Uterus (tissue), 4 donors: ENCODE results near the gene ROPN1B. TPM values are rescaled to one million over a fixed set of nuclear protein-coding genes. Genes with fewer than 3 reads are reported as not detected.
"Not testable (repeated sequence)": the region's sequence is repeated elsewhere in the genome, so short reads cannot be mapped to it uniquely, and the experiment has no call there.

Experiments
- DNase-seq, 2 donors: peaks; one replicate each; pipeline ENCODE4 v3.0.0-alpha.2; 2019 to 2020
- H3K27ac ChIP-seq, 2 donors: fragments of 200-600 bp; sonication (generic); 1 replicate in 1 of 2; 2 replicates in 1 of 2; pipeline ENCODE4 v1.5.1; 2016 to 2018
- H3K27me3 ChIP-seq, 2 donors: fragments of 200-600 bp; sonication (generic); one replicate each; pipeline ENCODE4 v1.5.1; 2018 to 2019; ENCODE audit warnings: control low read depth in 1 of 2
- H3K36me3 ChIP-seq, 2 donors: fragments of 200-600 bp; sonication (generic); one replicate each; pipeline ENCODE4 v1.5.1; 2019; ENCODE audit warnings: control low read depth in 1 of 2
- H3K4me1 ChIP-seq, 2 donors: fragments of 200-600 bp; sonication (generic); one replicate each; pipeline ENCODE4 v1.5.1; 2018 to 2019; ENCODE audit warnings: control low read depth in 1 of 2
- H3K4me3 ChIP-seq, 2 donors: fragments of 200-600 bp; sonication (generic); 1 replicate in 1 of 2; 2 replicates in 1 of 2; pipeline ENCODE4 v1.5.1; 2018 to 2019; ENCODE audit warnings: mild to moderate bottlenecking in 1 of 2
- H3K9me3 ChIP-seq, 2 donors: fragments of 200-600 bp; sonication (generic); one replicate each; pipeline ENCODE4 v1.5.1; 2019; ENCODE audit warnings: control low read depth in 1 of 2
- CTCF ChIP-seq, 4 experiments: fragments of 200-600 bp in 2 of 4; fragments of 450-650 bp in 2 of 4; sonication (generic) in 2 of 4; IDR thresholded peaks; one replicate each; pipeline ENCODE4 v1.5.1; 2016 to 2019; ENCODE audit warnings: antibody characterized with exemption in 4 of 4, mild to moderate bottlenecking in 2 of 4, moderate library complexity in 1 of 4
- intact Hi-C: fragments of 100-400 bp; cut with DNase I; formaldehyde crosslinking; loops from one replicate; pipeline ENCODE4 v1.15.1; 2023; ENCODE audit warnings: low total_unique reads
- total RNA-seq, 4 donors: library from RNA; depleted of rRNA in 3 of 4; stranded (reverse); fragments of >200 nt in 3 of 4; gene quantifications; one replicate each; pipeline versions ENCODE4 v1.1.0 to v1.2.4, GENCODE V29; 2014 to 2023
- donor health status: DM: yes; HTN: yes; CAD: no.

Gene ROPN1B
- total RNA-seq, 4 donors from 2014 or later, result 0.70 TPM; not detected in 3

GRCh38 chr3:125928771-125929545 is 40.0 kb upstream of the ROPN1B start:
- H3K36me3 ChIP-seq, H3K4me3 ChIP-seq, H3K4me1 ChIP-seq, intact Hi-C loops, H3K27ac ChIP-seq, H3K9me3 ChIP-seq, H3K27me3 ChIP-seq: not testable (repeated sequence)
- TF ChIP-seq CTCF (IDR thresholded peaks at IDR 0.05), result peak; percentile 41 to 65 (median 54)
- peak; percentile 44 to 54 for DNase-seq

GRCh38 chr3:125929765-125930164 is 39.2 kb upstream of the ROPN1B start:
- H3K27ac ChIP-seq, H3K36me3 ChIP-seq, H3K27me3 ChIP-seq, H3K4me1 ChIP-seq, DNase-seq, H3K9me3 ChIP-seq, intact Hi-C loops, H3K4me3 ChIP-seq: not testable (repeated sequence)

- H3K9me3 ChIP-seq, H3K27me3 ChIP-seq, H3K4me1 ChIP-seq, H3K27ac ChIP-seq, intact Hi-C loops, H3K36me3 ChIP-seq, H3K4me3 ChIP-seq, DNase-seq: not testable (repeated sequence)
These were observed 37.6 kb upstream of the ROPN1B start for GRCh38 chr3:125931355-125931880.

GRCh38 chr3:125933397-125934173 is 35.4 kb upstream of the ROPN1B start:
- not testable (repeated sequence) for DNase-seq, H3K9me3 ChIP-seq

GRCh38 chr3:125935252-125935874 is 33.6 kb upstream of the ROPN1B start:
- H3K27ac ChIP-seq, intact Hi-C loops, H3K4me3 ChIP-seq, H3K36me3 ChIP-seq, H3K9me3 ChIP-seq, H3K4me1 ChIP-seq, DNase-seq, H3K27me3 ChIP-seq: not testable (repeated sequence)

More at GRCh38 chr3:125933397-125934173, 35.4 kb upstream of the ROPN1B start:
- intact Hi-C loops, H3K36me3 ChIP-seq, H3K27ac ChIP-seq, H3K4me1 ChIP-seq, H3K27me3 ChIP-seq, H3K4me3 ChIP-seq: not testable (repeated sequence)

GRCh38 chr3:125936210-125936815 is 32.7 kb upstream of the ROPN1B start:
- H3K27me3 ChIP-seq, H3K9me3 ChIP-seq, H3K4me1 ChIP-seq, H3K36me3 ChIP-seq, DNase-seq, H3K27ac ChIP-seq, H3K4me3 ChIP-seq, intact Hi-C loops: not testable (repeated sequence)
- peak in 1 of 4 experiments; percentile 29 for TF ChIP-seq CTCF (IDR thresholded peaks at IDR 0.05)

GRCh38 chr3:125936891-125937290 is 32.1 kb upstream of the ROPN1B start:
- intact Hi-C loops, DNase-seq, H3K9me3 ChIP-seq, H3K4me1 ChIP-seq, H3K27me3 ChIP-seq, H3K36me3 ChIP-seq, H3K27ac ChIP-seq, H3K4me3 ChIP-seq: not testable (repeated sequence)

- H3K27me3 ChIP-seq, H3K36me3 ChIP-seq, intact Hi-C loops, H3K9me3 ChIP-seq, DNase-seq, H3K27ac ChIP-seq, H3K4me3 ChIP-seq, H3K4me1 ChIP-seq: not testable (repeated sequence)
These were observed 21.2 kb upstream of the ROPN1B start for GRCh38 chr3:125947806-125948205.

- H3K4me1 ChIP-seq, H3K27me3 ChIP-seq, H3K4me3 ChIP-seq, intact Hi-C loops, DNase-seq, H3K36me3 ChIP-seq, H3K9me3 ChIP-seq, H3K27ac ChIP-seq: not testable (repeated sequence)
These were observed 20.1 kb upstream of the ROPN1B start for GRCh38 chr3:125948901-125949300.

- H3K4me1 ChIP-seq, H3K9me3 ChIP-seq, intact Hi-C loops, H3K36me3 ChIP-seq, H3K4me3 ChIP-seq, H3K27me3 ChIP-seq, H3K27ac ChIP-seq, DNase-seq: not testable (repeated sequence)
These were observed 17.8 kb upstream of the ROPN1B start for GRCh38 chr3:125951176-125951575.
